Suprapubic skin (tissue), 4 donors: ENCODE data around the gene COL5A2.

Experiments
- POLR2A ChIP-seq, 2 donors: fragments of 450-650 bp; IDR thresholded peaks; one replicate each; pipeline ENCODE4 v1.6.1; 2017; ENCODE audit warnings: antibody characterized with exemption in 2 of 2, mild to moderate bottlenecking in 2 of 2, moderate library complexity in 2 of 2
- POLR2AphosphoS5 ChIP-seq, 3 donors: sonication (generic); formaldehyde crosslinking; IDR thresholded peaks; one replicate each; pipeline ENCODE4 v1.6.1; 2017; ENCODE audit warnings: antibody characterized with exemption in 3 of 3
- TF ChIP-seq, protein P1 (sequence below), 2 donors: fragments of 200-600 bp in 1 of 2; fragments of 450-650 bp in 1 of 2; sonication (generic) in 1 of 2; IDR thresholded peaks; one replicate each; pipeline ENCODE4 v1.5.1; 2016 to 2019; ENCODE audit warnings: antibody characterized with exemption in 2 of 2, mild to moderate bottlenecking in 1 of 2, moderate library complexity in 1 of 2

GRCh38 chr2:189049709-189050164, 129.8 kb downstream of the COL5A2 start:
- TF ChIP-seq POLR2AphosphoS5 (IDR thresholded peaks at IDR 0.05) (no peak), POLR2A (IDR thresholded peaks at IDR 0.05) (no peak)
- TF ChIP-seq, protein P1, sequence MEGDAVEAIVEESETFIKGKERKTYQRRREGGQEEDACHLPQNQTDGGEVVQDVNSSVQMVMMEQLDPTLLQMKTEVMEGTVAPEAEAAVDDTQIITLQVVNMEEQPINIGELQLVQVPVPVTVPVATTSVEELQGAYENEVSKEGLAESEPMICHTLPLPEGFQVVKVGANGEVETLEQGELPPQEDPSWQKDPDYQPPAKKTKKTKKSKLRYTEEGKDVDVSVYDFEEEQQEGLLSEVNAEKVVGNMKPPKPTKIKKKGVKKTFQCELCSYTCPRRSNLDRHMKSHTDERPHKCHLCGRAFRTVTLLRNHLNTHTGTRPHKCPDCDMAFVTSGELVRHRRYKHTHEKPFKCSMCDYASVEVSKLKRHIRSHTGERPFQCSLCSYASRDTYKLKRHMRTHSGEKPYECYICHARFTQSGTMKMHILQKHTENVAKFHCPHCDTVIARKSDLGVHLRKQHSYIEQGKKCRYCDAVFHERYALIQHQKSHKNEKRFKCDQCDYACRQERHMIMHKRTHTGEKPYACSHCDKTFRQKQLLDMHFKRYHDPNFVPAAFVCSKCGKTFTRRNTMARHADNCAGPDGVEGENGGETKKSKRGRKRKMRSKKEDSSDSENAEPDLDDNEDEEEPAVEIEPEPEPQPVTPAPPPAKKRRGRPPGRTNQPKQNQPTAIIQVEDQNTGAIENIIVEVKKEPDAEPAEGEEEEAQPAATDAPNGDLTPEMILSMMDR (IDR thresholded peaks at IDR 0.05), result no peak
